HUES64 (cell line): Measurements from ENCODE around the gene ZBTB44.
"Not testable (repeated sequence)": the region's sequence is repeated elsewhere in the genome, so short reads cannot be mapped to it uniquely, and the experiment has no call there.

Source experiments
- H3K27ac ChIP-seq: 2 replicates; pipeline ENCODE4 v1.7.0; 2013; ENCODE audit warnings: low read depth, low read length, inconsistent platforms
- H3K27me3 ChIP-seq: 2 replicates; pipeline ENCODE4 v1.6.1; 2013; ENCODE audit warnings: mild to moderate bottlenecking, low read length; ENCODE audit not compliant: insufficient read depth
- H3K36me3 ChIP-seq: 2 replicates; pipeline ENCODE4 v1.6.1; 2013; ENCODE audit warnings: mild to moderate bottlenecking, low read length; ENCODE audit not compliant: insufficient read depth
- H3K4me1 ChIP-seq: 2 replicates; pipeline ENCODE4 v1.6.1; 2013; ENCODE audit warnings: mild to moderate bottlenecking, low read length, moderate library complexity; ENCODE audit not compliant: insufficient read depth
- H3K4me3 ChIP-seq: 2 replicates; pipeline ENCODE4 v1.5.1; 2013; ENCODE audit warnings: mild to moderate bottlenecking, low read length, moderate library complexity
- H3K9ac ChIP-seq: 2 replicates; pipeline ENCODE4 v1.6.1; 2013; ENCODE audit warnings: mild to moderate bottlenecking, low read depth, low read length
- H3K9me3 ChIP-seq: 2 replicates; pipeline ENCODE4 v1.6.1; 2013; ENCODE audit warnings: low read depth, low read length; ENCODE audit not compliant: insufficient read depth
- WGBS: fragments of 150-250, 120-280 bp; methylation state at CpG from one replicate; pipeline ENCODE4 v1.1.7; 2013; ENCODE audit warnings: missing lambda C conversion rate; 5-methylcytosine and 5-hydroxymethylcytosine counted together

ZBTB44 gene

GRCh38 chr11:130272336-130272735 lies 42.4 kb downstream of the ZBTB44 start:
- H3K4me3 ChIP-seq: no peak overlapping the region
- H3K4me1 ChIP-seq: no peaks in the 10 kb centered on the region
- H3K9me3 ChIP-seq: no peaks in the 10 kb centered on the region
- peaks cover 9% of the 10 kb centered on the region for H3K36me3 ChIP-seq
- H3K27me3 ChIP-seq: no peaks in the 10 kb centered on the region
- no peak overlapping the region for H3K27ac ChIP-seq
- WGBS: 100% methylated on average over 1 of the region's 2 CpGs
- no peak overlapping the region for H3K9ac ChIP-seq

- peaks cover 19% of the 10 kb centered on the region for H3K36me3 ChIP-seq
- no peak overlapping the region for H3K9ac ChIP-seq
- no peaks in the 10 kb centered on the region for H3K27me3 ChIP-seq
- no peak overlapping the region for H3K27ac ChIP-seq
- no peaks in the 10 kb centered on the region for H3K4me1 ChIP-seq
- no peak overlapping the region for H3K4me3 ChIP-seq
- no peaks in the 10 kb centered on the region for H3K9me3 ChIP-seq
- WGBS: 100% methylated on average over 1 of the region's 1 CpG
Observed at GRCh38 chr11:130269326-130269943, 45.3 kb downstream of the ZBTB44 start.

GRCh38 chr11:130263351-130263750 lies 51.4 kb downstream of the ZBTB44 start:
- WGBS: 92% methylated on average over 4 of the region's 5 CpGs
- Histone ChIP-seq H3K27me3 (no peaks in the 10 kb centered on the region), H3K27ac (no peak overlapping the region), H3K36me3 (peaks cover 40% of the 10 kb centered on the region), H3K9me3 (0 out of 2 replicates have a peak, but pooled peaks cover 4% of the 10 kb centered on the region), H3K9ac (no peak overlapping the region), H3K4me1 (no peaks in the 10 kb centered on the region), H3K4me3 (no peak overlapping the region)

- 0 out of 2 replicates have a peak, but pooled peaks cover 4% of the 10 kb centered on the region for H3K9me3 ChIP-seq
Observed at GRCh38 chr11:130262424-130262823, 52.3 kb downstream of the ZBTB44 start.

GRCh38 chr11:130261571-130261970 lies 53.1 kb downstream of the ZBTB44 start:
- Histone ChIP-seq H3K4me3 (no peak overlapping the region), H3K4me1 (0 out of 2 replicates have a peak, but pooled peaks cover 3% of the 10 kb centered on the region), H3K27me3 (no peaks in the 10 kb centered on the region), H3K36me3 (peaks cover 40% of the 10 kb centered on the region), H3K9me3 (0 out of 2 replicates have a peak, but pooled peaks cover 4% of the 10 kb centered on the region), H3K27ac (no peak overlapping the region), H3K9ac (no peak overlapping the region)
- 95% methylated on average over 5 of the region's 5 CpGs for WGBS

More at GRCh38 chr11:130262424-130262823, 52.3 kb downstream of the ZBTB44 start:
- WGBS: 93% methylated on average over 4 of the region's 4 CpGs
- Histone ChIP-seq H3K4me1 (0 out of 2 replicates have a peak, but pooled peaks cover under 1% of the 10 kb centered on the region), H3K4me3 (no peak overlapping the region), H3K36me3 (peaks cover 40% of the 10 kb centered on the region), H3K27ac (no peak overlapping the region), H3K27me3 (no peaks in the 10 kb centered on the region), H3K9ac (no peak overlapping the region)

- no peaks in the 10 kb centered on the region for H3K27me3 ChIP-seq
- H3K9me3 ChIP-seq: 0 out of 2 replicates have a peak, but pooled peaks cover 4% of the 10 kb centered on the region
- H3K27ac ChIP-seq: no peak overlapping the region
- no peak overlapping the region for H3K9ac ChIP-seq
- 96% methylated on average over 6 of the region's 6 CpGs for WGBS
- H3K4me1 ChIP-seq: 0 out of 2 replicates have a peak, but pooled peaks cover 3% of the 10 kb centered on the region
- no peak overlapping the region for H3K4me3 ChIP-seq
- peaks cover 35% of the 10 kb centered on the region for H3K36me3 ChIP-seq
Observed at GRCh38 chr11:130260742-130261141, 54.0 kb downstream of the ZBTB44 start.

- Histone ChIP-seq H3K27ac (no peak overlapping the region), H3K9me3 (0 out of 2 replicates have a peak, but pooled peaks cover 4% of the 10 kb centered on the region), H3K4me1 (0 out of 2 replicates have a peak, but pooled peaks cover 3% of the 10 kb centered on the region), H3K4me3 (no peak overlapping the region), H3K9ac (no peak overlapping the region), H3K36me3 (peaks cover 30% of the 10 kb centered on the region), H3K27me3 (no peaks in the 10 kb centered on the region)
- 96% methylated on average over 2 of the region's 2 CpGs for WGBS
Observed at GRCh38 chr11:130260080-130260627, 54.6 kb downstream of the ZBTB44 start.

GRCh38 chr11:130251763-130252162 lies 63.0 kb downstream of the ZBTB44 start:
- not testable (repeated sequence) for H3K27ac ChIP-seq, H3K9ac ChIP-seq, H3K9me3 ChIP-seq, H3K4me3 ChIP-seq, H3K36me3 ChIP-seq, H3K27me3 ChIP-seq, H3K4me1 ChIP-seq
- 100% methylated on average over 1 of the region's 1 CpG for WGBS

- 86% methylated on average over 5 of the region's 5 CpGs for WGBS
- H3K36me3 ChIP-seq: not testable (repeated sequence)
Observed at GRCh38 chr11:130249929-130250328, 64.8 kb downstream of the ZBTB44 start.

GRCh38 chr11:130249371-130249770 lies 65.3 kb downstream of the ZBTB44 start:
- Histone ChIP-seq H3K4me3 (no peak overlapping the region), H3K27ac (no peak overlapping the region), H3K36me3 (no peaks in the 10 kb centered on the region), H3K4me1 (peaks cover 5% of the 10 kb centered on the region; the same call in 1 of the 2 replicates), H3K27me3 (no peaks in the 10 kb centered on the region), H3K9ac (no peak overlapping the region), H3K9me3 (no peaks in the 10 kb centered on the region)
- WGBS: 95% methylated on average over 5 of the region's 5 CpGs

More at GRCh38 chr11:130249929-130250328, 64.8 kb downstream of the ZBTB44 start:
- H3K4me1 ChIP-seq, H3K27me3 ChIP-seq, H3K9ac ChIP-seq, H3K27ac ChIP-seq, H3K9me3 ChIP-seq, H3K4me3 ChIP-seq: not testable (repeated sequence)

GRCh38 chr11:130247319-130247718 lies 67.4 kb downstream of the ZBTB44 start:
- Histone ChIP-seq H3K27me3 (no peaks in the 10 kb centered on the region), H3K9ac (no peak overlapping the region), H3K27ac (no peak overlapping the region), H3K9me3 (no peaks in the 10 kb centered on the region), H3K36me3 (no peaks in the 10 kb centered on the region), H3K4me1 (peaks cover 5% of the 10 kb centered on the region; the same call in 1 of the 2 replicates), H3K4me3 (no peak overlapping the region)
- 95% methylated on average over 2 of the region's 2 CpGs for WGBS
